Bronchial epithelial cell (primary cell): Measurements from ENCODE around the gene PIGV. TPM values are rescaled to one million over a fixed set of nuclear protein-coding genes. Genes with fewer than 3 reads are reported as not detected.
"Not testable (repeated sequence)": the region's sequence is repeated elsewhere in the genome, so short reads cannot be mapped to it uniquely, and the experiment has no call there.

Experiments used
- DNase-seq: peaks from one replicate; pipeline ENCODE4 v3.0.0-alpha.2; 2010; ENCODE audit warnings: low read depth
- FAIRE-seq: peaks from 2 replicates; lab custom pipeline; 2011; peaks lifted over from hg19 to GRCh38; lab: Jason Lieb, UNC
- H3K27me3 ChIP-seq: 2 replicates; pipeline ENCODE4 v1.5.1; 2011; ENCODE audit warnings: low read length; ENCODE audit not compliant: control insufficient read depth, insufficient read depth
- H3K36me3 ChIP-seq: 2 replicates; pipeline ENCODE4 v1.5.1; 2011; ENCODE audit warnings: low read length; ENCODE audit not compliant: control insufficient read depth, insufficient read depth
- H3K4me3 ChIP-seq: 2 replicates; pipeline ENCODE4 v1.5.1; 2011; ENCODE audit warnings: mild to moderate bottlenecking, low read depth, low read length, control low read depth
- total RNA-seq: library from RNA; depleted of rRNA; stranded (reverse); fragments of >200 nt; gene quantifications from 2 replicates; pipeline ENCODE4 v1.2.1, GENCODE V29; 2014
- TF ChIP-seq, protein P1 (sequence below): IDR thresholded peaks from 2 replicates; pipeline ENCODE4 v1.5.1; 2011; ENCODE audit warnings: mild to moderate bottlenecking, moderate library complexity, low read length, control low read depth, inconsistent platforms; ENCODE audit not compliant: insufficient read depth, severe bottlenecking

Gene PIGV
- total RNA-seq, 1 donor from 2014 or later: 14.2 TPM

- peaks cover 9% of the 10 kb centered on the region for H3K36me3 ChIP-seq
- peak; percentile 37 for DNase-seq
- no peak overlapping the region for H3K4me3 ChIP-seq
- TF ChIP-seq, protein P1, sequence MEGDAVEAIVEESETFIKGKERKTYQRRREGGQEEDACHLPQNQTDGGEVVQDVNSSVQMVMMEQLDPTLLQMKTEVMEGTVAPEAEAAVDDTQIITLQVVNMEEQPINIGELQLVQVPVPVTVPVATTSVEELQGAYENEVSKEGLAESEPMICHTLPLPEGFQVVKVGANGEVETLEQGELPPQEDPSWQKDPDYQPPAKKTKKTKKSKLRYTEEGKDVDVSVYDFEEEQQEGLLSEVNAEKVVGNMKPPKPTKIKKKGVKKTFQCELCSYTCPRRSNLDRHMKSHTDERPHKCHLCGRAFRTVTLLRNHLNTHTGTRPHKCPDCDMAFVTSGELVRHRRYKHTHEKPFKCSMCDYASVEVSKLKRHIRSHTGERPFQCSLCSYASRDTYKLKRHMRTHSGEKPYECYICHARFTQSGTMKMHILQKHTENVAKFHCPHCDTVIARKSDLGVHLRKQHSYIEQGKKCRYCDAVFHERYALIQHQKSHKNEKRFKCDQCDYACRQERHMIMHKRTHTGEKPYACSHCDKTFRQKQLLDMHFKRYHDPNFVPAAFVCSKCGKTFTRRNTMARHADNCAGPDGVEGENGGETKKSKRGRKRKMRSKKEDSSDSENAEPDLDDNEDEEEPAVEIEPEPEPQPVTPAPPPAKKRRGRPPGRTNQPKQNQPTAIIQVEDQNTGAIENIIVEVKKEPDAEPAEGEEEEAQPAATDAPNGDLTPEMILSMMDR: no peak
- no peaks in the 10 kb centered on the region for H3K27me3 ChIP-seq
- no peak for FAIRE-seq
Observed at GRCh38 chr1:26844424-26845196, 56.9 kb downstream of the PIGV start.

GRCh38 chr1:26847826-26848225 is 60.1 kb downstream of the PIGV start:
- peaks cover 22% of the 10 kb centered on the region for H3K36me3 ChIP-seq
- DNase-seq, FAIRE-seq: not testable (repeated sequence)

More at GRCh38 chr1:26847826-26848225, 60.1 kb downstream of the PIGV start:
- H3K27me3 ChIP-seq, H3K4me3 ChIP-seq: not testable (repeated sequence)

Other genes starting within 250 kb of the PIGV start
- gene ARID1A, start 91.9 kb upstream of the PIGV start, total RNA-seq: 8.7 and 15.5 TPM in 2 replicates
- 5.0 and 6.1 TPM in 2 replicates for gene ZDHHC18, start 38.7 kb downstream of the PIGV start, total RNA-seq
- 465 and 1,125 TPM in 2 replicates for gene SFN, start 75.2 kb downstream of the PIGV start, total RNA-seq
- 8.7 and 9.2 TPM in 2 replicates for gene GPN2, start 102.3 kb downstream of the PIGV start, total RNA-seq
- 7.6 and 11.8 TPM in 2 replicates for gene GPATCH3, start 112.5 kb downstream of the PIGV start, total RNA-seq
- not detected in 2 replicates for gene NR0B2, start 126.0 kb downstream of the PIGV start, total RNA-seq
- 23.2 and 28.5 TPM in 2 replicates for gene NUDC, start 133.8 kb downstream of the PIGV start, total RNA-seq
- gene KDF1, start 172.5 kb downstream of the PIGV start, total RNA-seq: 13.2 and 14.7 TPM in 2 replicates
- 11.1 and 15.3 TPM in 2 replicates for gene TRNP1, start 205.7 kb downstream of the PIGV start, total RNA-seq
- gene TENT5B, start 224.9 kb downstream of the PIGV start, total RNA-seq: 21.1 and 73.0 TPM in 2 replicates